HCT116 (cell line): ENCODE results near the gene POLE3. TPM values are rescaled to one million over a fixed set of nuclear protein-coding genes. Genes with fewer than 3 reads are reported as not detected.

Source experiments
- ATAC-seq: fragments of 200-7000 bp; cut with Tn5 transposase; 2 replicates; pipeline ENCODE4 v1.9.1; 2020; ENCODE audit warnings: mild to moderate bottlenecking, moderate library complexity
- BruUV-seq: library from RNA; stranded (reverse); fragments of 400-500 nt; replicated peaks from 2 replicates; lab custom pipeline; 2021; lab: Mats Ljungman, UMichigan
- CTCF ChIA-PET: fragments of 300-600 bp; sonication (Branson Sonifier 250); formaldehyde crosslinking; loops from one replicate; lab custom pipeline; 2021; ENCODE audit warnings: antibody characterized with exemption; lab: Charles Lee
- POLR2A ChIA-PET: fragments of 300-600, 350-600 bp; sonication (Branson Sonifier 250); formaldehyde crosslinking; loops from one replicate; lab custom pipeline; 2021; ENCODE audit warnings: antibody characterized with exemption; lab: Charles Lee
- RAD21 ChIA-PET, 2 experiments: fragments of 300-600 bp; sonication (Branson Sonifier 250); formaldehyde crosslinking; loops; one replicate each; lab custom pipeline; 2023; ENCODE audit warnings: low total read pairs in 2 of 2; ENCODE audit not compliant: uncharacterized antibody in 2 of 2, unreplicated experiment in 2 of 2, low non-redundant PET in 1 of 2; lab: Charles Lee
- DNase-seq: peaks from one replicate; pipeline ENCODE4 v3.0.0-alpha.2; 2010; ENCODE audit warnings: low read depth, low spot score
- H2AFZ ChIP-seq: fragments of 200-600 bp; shearing (Covaris generic), sonication (generic); 2 replicates; pipeline ENCODE4 v1.6.1; 2017; ENCODE audit warnings: low read depth, mixed run types, mixed read lengths, antibody characterized with exemption, low read length; ENCODE audit not compliant: poor library complexity, severe bottlenecking
- H3K27ac ChIP-seq: 2 replicates; pipeline ENCODE4 v1.5.1; 2012; ENCODE audit warnings: low read depth, low read length
- H3K27me3 ChIP-seq: fragments of 200-600 bp; sonication (generic); 2 replicates; pipeline ENCODE4 v1.6.1; 2016; ENCODE audit warnings: mixed run types, low read length, mixed read lengths; ENCODE audit not compliant: insufficient read depth
- H3K36me3 ChIP-seq, 2 experiments: fragments of 200-500 bp in 1 of 2; fragments of 200-600 bp in 1 of 2; sonication (Bioruptor generic) in 1 of 2; sonication (generic) in 1 of 2; 2 replicates each; pipeline versions ENCODE4 v1.5.1 to v1.6.1; 2014 to 2016; ENCODE audit warnings: low read length in 2 of 2, inconsistent platforms in 1 of 2, mixed read lengths in 1 of 2, mixed run types in 1 of 2; ENCODE audit not compliant: insufficient read depth in 2 of 2, control insufficient read depth in 1 of 2
- H3K4me1 ChIP-seq, 2 experiments: fragments of 200-600 bp in 1 of 2; sonication (generic) in 1 of 2; 2 replicates each; pipeline versions ENCODE4 v1.5.1 to v1.6.1; 2012 to 2017; ENCODE audit warnings: low read length in 2 of 2, inconsistent platforms in 1 of 2, mild to moderate bottlenecking in 1 of 2, mixed read lengths in 1 of 2, mixed run types in 1 of 2, moderate library complexity in 1 of 2; ENCODE audit not compliant: insufficient read depth in 2 of 2, control insufficient read depth in 1 of 2
- H3K4me2 ChIP-seq: fragments of 200-600 bp; sonication (generic); 2 replicates; pipeline ENCODE4 v1.6.1; 2017; ENCODE audit warnings: mixed run types, low read length, mixed read lengths
- H3K4me3 ChIP-seq, 2 experiments: fragments of 200-600 bp in 1 of 2; sonication (generic) in 1 of 2; replicated peaks in 1 of 2; 2 replicates each; pipeline ENCODE4 v1.5.1; 2011 to 2016; ENCODE audit warnings: low read length in 2 of 2, control low read depth in 1 of 2, low read depth in 1 of 2, mild to moderate bottlenecking in 1 of 2, mixed read lengths in 1 of 2, mixed run types in 1 of 2
- H3K79me2 ChIP-seq: fragments of 200-600 bp; sonication (generic); 2 replicates; pipeline ENCODE4 v1.6.1; 2017; ENCODE audit warnings: mild to moderate bottlenecking, mixed run types, low read length, moderate library complexity, mixed read lengths; ENCODE audit not compliant: insufficient read depth
- H3K9ac ChIP-seq: fragments of 200-600 bp; sonication (generic); 2 replicates; pipeline ENCODE4 v1.6.1; 2016; ENCODE audit warnings: low read length, mixed read lengths
- H3K9me2 ChIP-seq: fragments of 200-600 bp; sonication (generic), shearing (Covaris generic); 2 replicates; pipeline ENCODE4 v1.6.1; 2017; ENCODE audit warnings: mixed run types, mild to moderate bottlenecking, moderate library complexity; ENCODE audit not compliant: insufficient read depth
- H3K9me3 ChIP-seq, 2 experiments: fragments of 200-500 bp in 1 of 2; fragments of 200-600 bp in 1 of 2; sonication (Bioruptor generic) in 1 of 2; sonication (generic) in 1 of 2; 2 replicates each; pipeline ENCODE4 v1.6.1; 2014 to 2017; ENCODE audit warnings: low read length in 2 of 2, mixed read lengths in 2 of 2, inconsistent platforms in 1 of 2, low read depth in 1 of 2, mild to moderate bottlenecking in 1 of 2, mixed run types in 1 of 2, moderate library complexity in 1 of 2; ENCODE audit not compliant: control insufficient read depth in 1 of 2, insufficient read depth in 1 of 2
- H4K20me1 ChIP-seq: fragments of 200-600 bp; sonication (generic), shearing (Covaris generic); 2 replicates; pipeline ENCODE4 v1.6.1; 2017; ENCODE audit warnings: mixed run types, mild to moderate bottlenecking, moderate library complexity; ENCODE audit not compliant: insufficient read depth
- ATF3 ChIP-seq: IDR thresholded peaks from 2 replicates; pipeline ENCODE4 v1.6.1; 2012
- CBX3 ChIP-seq: IDR thresholded peaks from 2 replicates; pipeline ENCODE4 v1.6.1; 2012; ENCODE audit warnings: low read depth
- CEBPB ChIP-seq: IDR thresholded peaks from 2 replicates; pipeline ENCODE4 v1.6.1; 2012; ENCODE audit warnings: low read depth
- ELF1 ChIP-seq: IDR thresholded peaks from 2 replicates; pipeline ENCODE4 v1.6.1; 2012; ENCODE audit warnings: low read depth, borderline replicate concordance
- EZH2 ChIP-seq: fragments of 200-600 bp; sonication (generic); IDR thresholded peaks from 2 replicates; pipeline ENCODE4 v1.6.1; 2017; ENCODE audit warnings: antibody characterized with exemption, mixed run types
- EZH2phosphoT487 ChIP-seq: fragments of 200-600 bp; IDR thresholded peaks from 2 replicates; pipeline ENCODE4 v1.6.1; 2018; ENCODE audit warnings: antibody characterized with exemption, borderline replicate concordance
- JUND ChIP-seq: IDR thresholded peaks from 2 replicates; pipeline ENCODE4 v1.6.1; 2012
- MAX ChIP-seq: IDR thresholded peaks from 2 replicates; pipeline ENCODE4 v1.6.1; 2012
- POLR2A ChIP-seq: IDR thresholded peaks from 2 replicates; pipeline ENCODE4 v1.7.0; 2011; ENCODE audit warnings: borderline replicate concordance; ENCODE audit not compliant: insufficient read depth, insufficient read length; ENCODE audit errors: extremely low read depth
- POLR2AphosphoS5 ChIP-seq: IDR thresholded peaks from 2 replicates; pipeline ENCODE4 v1.6.1; 2011; ENCODE audit warnings: mild to moderate bottlenecking, low read depth, low read length, moderate library complexity
- RAD21 ChIP-seq: IDR thresholded peaks from 2 replicates; pipeline ENCODE4 v1.6.1; 2012; ENCODE audit warnings: low read depth, mild to moderate bottlenecking
- SIN3A ChIP-seq: IDR thresholded peaks from 2 replicates; pipeline ENCODE4 v1.6.1; 2012; ENCODE audit warnings: low read depth
- SP1 ChIP-seq: IDR thresholded peaks from 2 replicates; pipeline ENCODE4 v1.6.1; 2012; ENCODE audit warnings: low read depth
- ZFX ChIP-seq: fragments of 450-650 bp; IDR thresholded peaks from 2 replicates; pipeline ENCODE4 v1.6.1; 2017
- ZNF274 ChIP-seq: fragments of 200-500 bp; sonication (Bioruptor generic); IDR thresholded peaks from 2 replicates; pipeline ENCODE4 v1.6.1; 2014; ENCODE audit warnings: mild to moderate bottlenecking, low read depth, low read length, inconsistent platforms
- intact Hi-C: fragments of 100-400 bp; cut with micrococcal nuclease; formaldehyde crosslinking; loops from 2 replicates; pipeline ENCODE4 v1.10.0; 2022
- total RNA-seq: library from RNA; stranded (reverse); gene quantifications from one replicate; pipeline ENCODE4 v1.2.1, GENCODE V29; 2021; ENCODE audit not compliant: unreplicated experiment
- TF ChIP-seq, protein P1 (sequence below): IDR thresholded peaks from 2 replicates; pipeline ENCODE4 v1.6.1; 2011; ENCODE audit warnings: mild to moderate bottlenecking, low read length, moderate library complexity; ENCODE audit not compliant: insufficient replicate concordance; ENCODE audit errors: extremely low read depth

Gene POLE3
- total RNA-seq, 1 experiment from 2014 or later: 65.1 TPM

- Histone ChIP-seq H3K36me3 (peaks cover 2 to 7% of the 10 kb centered on the region in 2 experiments; a peak in 2 of 4 replicates), H2AFZ (no peak overlapping the region), H3K27me3 (no peaks in the 10 kb centered on the region), H3K9ac (no peak overlapping the region), H3K27ac (no peak overlapping the region), H3K4me3 (no peak overlapping the region), H3K79me2 (no peaks in the 10 kb centered on the region), H3K4me1 (peaks cover 1 to 2% of the 10 kb centered on the region in 2 experiments), H3K9me2 (no peaks in the 10 kb centered on the region), H3K9me3 (no peaks in the 10 kb centered on the region), H4K20me1 (no peaks in the 10 kb centered on the region), H3K4me2 (no peak overlapping the region)
- no peak for TF ChIP-seq EZH2phosphoT487
- no peak for TF ChIP-seq SP1
- no peak for TF ChIP-seq EZH2
- no peak for TF ChIP-seq ZNF274
- no peak for TF ChIP-seq ZFX
- no peak for TF ChIP-seq MAX
- TF ChIP-seq POLR2A: no peak
- TF ChIP-seq POLR2AphosphoS5: no peak
- TF ChIP-seq RAD21: no peak
- TF ChIP-seq ATF3: no peak
- TF ChIP-seq JUND: no peak
- no peak for TF ChIP-seq SIN3A
- no peak for TF ChIP-seq CBX3
- TF ChIP-seq, protein P1, sequence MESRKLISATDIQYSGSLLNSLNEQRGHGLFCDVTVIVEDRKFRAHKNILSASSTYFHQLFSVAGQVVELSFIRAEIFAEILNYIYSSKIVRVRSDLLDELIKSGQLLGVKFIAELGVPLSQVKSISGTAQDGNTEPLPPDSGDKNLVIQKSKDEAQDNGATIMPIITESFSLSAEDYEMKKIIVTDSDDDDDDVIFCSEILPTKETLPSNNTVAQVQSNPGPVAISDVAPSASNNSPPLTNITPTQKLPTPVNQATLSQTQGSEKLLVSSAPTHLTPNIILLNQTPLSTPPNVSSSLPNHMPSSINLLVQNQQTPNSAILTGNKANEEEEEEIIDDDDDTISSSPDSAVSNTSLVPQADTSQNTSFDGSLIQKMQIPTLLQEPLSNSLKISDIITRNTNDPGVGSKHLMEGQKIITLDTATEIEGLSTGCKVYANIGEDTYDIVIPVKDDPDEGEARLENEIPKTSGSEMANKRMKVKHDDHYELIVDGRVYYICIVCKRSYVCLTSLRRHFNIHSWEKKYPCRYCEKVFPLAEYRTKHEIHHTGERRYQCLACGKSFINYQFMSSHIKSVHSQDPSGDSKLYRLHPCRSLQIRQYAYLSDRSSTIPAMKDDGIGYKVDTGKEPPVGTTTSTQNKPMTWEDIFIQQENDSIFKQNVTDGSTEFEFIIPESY: no peak
- no peak for TF ChIP-seq ELF1
- TF ChIP-seq CEBPB: no peak
- intact Hi-C loops: no loop called here
- RAD21 ChIA-PET: no interaction called here
- CTCF ChIA-PET: no interaction called here
- no TSS peak for BruUV-seq
- ATAC-seq (no peak), DNase-seq (no peak)
- POLR2A ChIA-PET: no interaction called here
These were observed 41.3 kb downstream of the POLE3 start for GRCh38 chr9:113368982-113369854.
